HG02759 (cell line): ENCODE measurements around the gene RND2.
A peak's percentile ranks its signal among the peaks of the same experiment; 100 is the strongest.

Experiments
- ATAC-seq: cut with Tn5 transposase; IDR thresholded peaks from one replicate; pipeline ENCODE4 v1.9.1; 2021; ENCODE audit warnings: mild to moderate bottlenecking, moderate library complexity; ENCODE audit not compliant: unreplicated experiment

Gene RND2

DNA sequence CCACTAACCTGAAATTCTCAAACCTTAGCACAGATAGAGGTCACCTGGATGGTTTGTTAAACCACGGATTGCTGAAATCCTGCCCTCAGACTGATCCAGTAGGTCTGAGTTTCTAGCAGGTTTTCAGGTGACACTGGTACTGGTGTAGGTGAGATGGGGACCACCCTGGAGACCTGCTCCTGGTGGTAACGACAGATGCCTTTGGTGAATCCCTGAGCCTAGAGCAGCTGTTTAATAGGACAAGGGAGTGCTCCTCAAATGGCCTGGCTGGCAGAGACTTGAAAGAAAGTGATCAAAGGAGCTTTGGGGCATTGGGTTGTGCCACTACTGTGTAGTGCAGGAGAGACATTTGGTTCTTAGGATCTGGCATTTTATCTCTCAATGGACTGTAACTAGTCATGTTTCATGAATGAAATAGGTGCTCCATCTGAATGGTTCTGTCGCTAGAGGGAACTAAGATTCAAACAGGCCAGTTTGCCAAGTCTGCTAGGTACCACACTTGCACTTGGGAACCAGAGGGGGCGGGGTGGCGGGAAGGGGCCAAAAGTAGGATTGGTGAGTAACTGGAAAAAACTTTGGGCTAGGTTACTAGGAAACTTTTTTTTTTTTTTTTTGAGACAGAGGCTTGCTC, 21.4 kb upstream of the RND2 start:
- ATAC-seq, result no peak

DNA sequence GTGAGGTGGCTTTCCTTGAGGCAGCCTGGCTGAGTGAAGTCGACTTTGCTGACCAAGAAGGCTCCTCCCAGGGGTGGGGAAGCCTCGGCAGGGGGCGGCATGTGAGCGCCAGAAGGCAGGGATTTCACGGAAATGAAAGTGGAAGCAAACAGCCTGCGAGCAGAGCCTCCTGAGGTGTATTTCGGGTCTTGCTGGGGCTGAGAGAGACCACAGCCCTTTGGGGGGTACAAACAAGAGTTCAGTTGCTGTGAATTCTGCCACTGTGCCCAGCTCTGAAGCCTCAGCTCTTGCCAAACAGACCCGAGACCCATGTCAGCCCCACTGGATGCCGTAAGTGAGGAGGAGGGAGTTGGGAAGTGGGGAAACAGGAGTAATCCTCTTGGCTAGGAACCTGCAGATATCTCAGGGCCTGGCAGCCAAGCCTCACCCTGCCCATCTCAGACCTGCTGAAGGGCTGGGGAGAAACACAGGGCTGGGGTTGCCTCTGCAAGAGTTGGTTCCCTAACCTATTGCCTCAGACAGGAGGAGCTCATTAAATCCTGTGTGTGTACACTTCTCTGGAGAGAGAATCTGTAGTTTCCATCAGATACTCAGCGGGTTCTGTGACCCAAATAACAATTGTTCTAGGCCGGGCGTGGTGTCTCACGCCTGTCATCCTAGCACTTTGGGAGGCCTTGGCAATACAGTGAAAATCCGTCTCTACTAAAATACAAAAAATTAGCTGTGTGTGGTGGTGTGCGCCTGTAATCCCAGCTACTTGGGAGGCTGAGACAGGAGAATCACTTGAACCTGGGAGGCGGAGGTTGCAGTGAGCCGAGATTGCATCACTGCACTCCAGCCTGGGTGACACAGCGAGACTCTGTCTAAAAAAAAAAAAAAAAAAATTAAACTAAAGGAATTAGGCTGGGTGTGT, 18.1 kb upstream of the RND2 start, which contains the start of gene IFI35:
TSS of gene IFI35 (plus strand) at position 146 of the 913 bp plus-strand sequence. CDS start at position 310, 164 bp downstream.
- peak; percentile 85 for ATAC-seq

DNA sequence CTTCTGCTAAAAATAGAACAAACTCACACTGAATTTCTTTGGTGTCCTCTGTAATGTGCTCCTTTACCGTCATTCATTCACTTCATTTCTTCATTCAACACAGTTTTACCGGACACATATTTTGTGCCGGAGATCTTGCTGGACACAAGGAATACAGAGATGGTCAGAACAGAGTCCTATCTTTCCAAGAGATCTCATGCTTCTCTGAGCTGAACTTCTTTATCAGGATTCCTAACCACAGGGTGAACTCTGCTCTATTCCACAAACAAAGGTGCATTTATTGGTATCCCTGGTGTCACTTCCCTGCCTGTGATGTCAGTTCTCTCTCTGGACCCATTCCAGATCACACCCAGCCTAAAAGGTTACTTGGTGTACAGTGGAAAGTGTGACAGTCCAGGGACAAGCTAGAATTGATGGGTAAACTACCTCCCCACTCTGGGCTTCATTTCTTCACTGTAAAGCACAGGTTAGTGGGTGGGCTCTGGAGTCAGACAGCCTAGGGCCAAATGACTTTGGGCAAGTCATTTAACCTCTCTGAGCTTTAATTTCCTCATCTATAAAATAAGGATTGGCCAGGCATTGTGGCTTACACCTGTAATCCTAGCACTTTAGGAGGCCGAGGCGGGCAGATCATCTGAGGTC, 14.2 kb upstream of the RND2 start:
- ATAC-seq, result no peak

DNA sequence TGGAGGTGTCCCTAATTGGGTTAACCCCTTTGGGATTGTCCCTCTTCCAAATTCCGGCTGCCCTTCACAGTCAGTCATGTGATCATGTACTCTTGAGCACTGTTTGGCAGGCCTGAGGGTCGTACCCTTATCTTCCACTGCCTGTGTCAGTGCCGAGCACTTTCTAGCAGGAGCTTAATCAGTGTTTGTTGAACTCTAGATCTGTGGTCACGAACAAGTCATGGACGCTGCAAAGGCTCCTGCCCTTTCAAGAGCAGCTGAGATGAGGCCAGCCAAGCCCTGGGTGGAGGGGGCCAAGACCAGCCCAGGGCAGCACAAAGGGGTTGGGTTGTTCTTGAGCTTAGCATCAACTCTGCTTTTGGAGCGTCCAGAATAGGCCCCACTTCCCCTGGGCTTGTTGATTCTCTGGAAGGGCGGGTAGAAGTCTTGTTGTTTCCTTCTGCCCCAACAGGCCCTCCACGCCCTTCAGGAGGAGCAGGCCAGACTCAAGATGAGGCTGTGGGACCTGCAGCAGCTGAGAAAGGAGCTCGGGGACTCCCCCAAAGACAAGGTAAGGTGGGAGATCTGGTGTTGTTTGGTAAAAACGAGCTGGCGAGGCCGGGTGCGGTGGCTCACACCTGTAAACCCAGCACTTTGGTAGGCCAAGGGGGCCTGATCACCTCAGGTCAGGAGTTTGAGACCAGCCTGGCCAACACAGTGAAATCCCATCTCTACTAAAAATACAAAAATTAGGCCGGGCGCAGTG, 13.1 kb upstream of the RND2 start:
- no peak for ATAC-seq

DNA sequence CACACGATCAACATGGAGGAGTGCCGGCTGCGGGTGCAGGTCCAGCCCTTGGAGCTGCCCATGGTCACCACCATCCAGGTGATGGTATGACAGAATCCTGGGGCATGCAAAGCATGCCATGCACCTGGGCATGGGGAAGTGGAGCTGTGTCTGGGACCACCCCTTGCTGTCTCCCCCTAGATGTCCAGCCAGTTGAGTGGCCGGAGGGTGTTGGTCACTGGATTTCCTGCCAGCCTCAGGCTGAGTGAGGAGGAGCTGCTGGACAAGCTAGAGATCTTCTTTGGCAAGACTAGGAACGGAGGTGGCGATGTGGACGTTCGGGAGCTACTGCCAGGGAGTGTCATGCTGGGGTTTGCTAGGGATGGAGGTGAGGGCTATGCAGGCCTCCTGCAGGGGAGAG, 11.7 kb upstream of the RND2 start:
- ATAC-seq, result no peak

DNA sequence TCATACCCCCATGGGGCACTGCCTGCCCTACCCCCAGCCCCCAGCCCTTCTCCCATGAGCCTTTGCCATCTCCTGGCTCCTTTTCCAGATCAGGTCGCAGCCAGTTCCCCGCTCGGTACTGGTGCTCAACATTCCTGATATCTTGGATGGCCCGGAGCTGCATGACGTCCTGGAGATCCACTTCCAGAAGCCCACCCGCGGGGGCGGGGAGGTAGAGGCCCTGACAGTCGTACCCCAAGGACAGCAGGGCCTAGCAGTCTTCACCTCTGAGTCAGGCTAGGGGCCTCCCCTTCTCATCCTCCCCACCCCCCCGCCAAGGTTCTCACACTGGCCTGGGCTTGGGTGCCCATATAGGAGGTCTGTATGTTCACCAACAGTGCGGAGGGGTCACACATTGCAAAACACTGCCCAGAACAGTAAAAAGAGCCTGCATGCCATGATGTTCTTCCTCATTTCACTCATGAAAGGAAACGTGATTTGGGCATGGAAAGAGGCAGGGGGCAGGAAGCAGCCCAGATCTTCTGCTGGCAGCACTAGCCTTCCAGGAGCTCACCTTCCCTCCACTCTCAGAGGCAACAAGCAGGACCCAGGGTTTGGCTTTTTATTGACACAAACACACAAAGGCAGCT, 10.9 kb upstream of the RND2 start:
- no peak for ATAC-seq

DNA sequence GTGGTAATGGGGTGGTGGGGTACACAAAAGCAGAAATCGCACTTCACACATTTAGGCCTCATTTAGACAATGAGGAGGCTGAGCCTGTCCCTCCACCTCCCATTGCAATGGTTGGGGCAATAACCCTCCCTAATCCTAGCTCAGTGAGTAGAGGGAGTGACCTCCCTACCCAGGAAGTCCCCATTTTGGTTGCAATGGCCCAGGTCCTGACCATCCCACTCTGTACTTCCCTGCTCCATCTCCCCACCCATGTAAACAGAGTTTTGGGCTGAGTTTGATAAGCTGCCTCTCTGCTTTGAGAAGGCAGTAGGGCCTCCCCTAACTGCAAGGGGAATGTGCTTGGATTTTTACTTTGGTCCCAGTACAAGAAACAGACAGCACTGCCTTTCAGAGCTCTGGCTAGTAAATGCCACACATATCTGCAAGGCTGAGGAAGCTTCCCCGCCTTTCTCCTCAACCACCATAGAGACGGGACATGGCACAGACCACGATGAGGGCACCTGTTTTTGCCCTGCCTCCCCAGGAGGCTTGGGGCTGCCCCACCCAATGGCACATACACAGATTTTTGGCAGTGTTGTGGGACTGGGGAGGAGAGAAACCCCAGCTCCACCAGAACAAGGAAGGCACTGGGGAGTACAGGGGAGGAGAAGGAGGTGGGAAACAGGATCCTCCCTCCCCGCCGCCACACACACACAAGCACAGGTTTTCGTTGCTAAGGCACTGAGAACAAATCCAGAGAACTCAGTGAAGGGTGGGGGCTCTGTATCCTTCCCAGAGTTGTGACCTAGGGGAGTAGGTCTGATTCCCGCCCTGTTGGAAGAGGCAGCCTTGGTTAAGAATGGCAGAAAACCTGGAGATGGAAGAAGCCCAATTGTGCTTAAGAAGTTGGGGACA, 10.1 kb upstream of the RND2 start:
- ATAC-seq, result no peak

DNA sequence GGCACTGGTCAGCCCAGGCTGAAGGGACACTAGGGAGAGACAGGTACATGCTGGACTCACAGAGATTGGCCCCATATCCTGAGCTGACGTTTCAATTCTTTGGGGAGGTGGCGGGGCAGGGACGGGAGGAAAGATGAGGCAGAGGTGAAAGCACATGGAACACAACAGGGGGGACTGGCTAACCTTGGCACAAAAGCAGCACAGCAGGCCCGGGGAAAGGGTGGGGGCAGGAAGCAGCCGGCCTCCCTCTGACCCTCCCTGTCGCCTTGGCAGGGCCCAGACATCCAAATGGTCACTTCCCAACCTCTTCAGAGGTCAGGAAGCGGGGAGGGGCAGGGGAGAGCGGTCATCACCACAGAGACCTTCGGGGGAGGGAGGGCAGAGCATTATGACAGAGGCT, 9.5 kb upstream of the RND2 start:
- no peak for ATAC-seq

DNA sequence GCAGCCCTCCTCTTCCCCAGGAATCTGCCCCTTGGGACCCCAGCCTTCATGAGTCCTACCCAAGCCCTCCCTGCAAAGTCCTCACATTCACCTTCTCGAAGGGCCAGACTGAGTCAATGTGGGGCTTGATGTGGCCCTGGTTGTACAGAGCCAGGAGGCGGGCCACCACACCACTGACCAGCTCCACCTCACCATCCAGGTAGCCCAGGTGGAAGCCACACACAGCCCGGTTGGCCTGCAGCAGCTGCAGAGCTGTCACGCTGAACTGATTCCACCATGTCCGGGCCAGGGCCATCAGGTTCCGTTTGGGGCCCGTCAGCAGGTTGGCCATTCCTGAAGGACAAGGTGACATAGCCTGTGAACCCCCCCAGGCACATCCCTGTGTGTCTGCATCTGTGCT, 8.8 kb upstream of the RND2 start:
- ATAC-seq, result no peak

DNA sequence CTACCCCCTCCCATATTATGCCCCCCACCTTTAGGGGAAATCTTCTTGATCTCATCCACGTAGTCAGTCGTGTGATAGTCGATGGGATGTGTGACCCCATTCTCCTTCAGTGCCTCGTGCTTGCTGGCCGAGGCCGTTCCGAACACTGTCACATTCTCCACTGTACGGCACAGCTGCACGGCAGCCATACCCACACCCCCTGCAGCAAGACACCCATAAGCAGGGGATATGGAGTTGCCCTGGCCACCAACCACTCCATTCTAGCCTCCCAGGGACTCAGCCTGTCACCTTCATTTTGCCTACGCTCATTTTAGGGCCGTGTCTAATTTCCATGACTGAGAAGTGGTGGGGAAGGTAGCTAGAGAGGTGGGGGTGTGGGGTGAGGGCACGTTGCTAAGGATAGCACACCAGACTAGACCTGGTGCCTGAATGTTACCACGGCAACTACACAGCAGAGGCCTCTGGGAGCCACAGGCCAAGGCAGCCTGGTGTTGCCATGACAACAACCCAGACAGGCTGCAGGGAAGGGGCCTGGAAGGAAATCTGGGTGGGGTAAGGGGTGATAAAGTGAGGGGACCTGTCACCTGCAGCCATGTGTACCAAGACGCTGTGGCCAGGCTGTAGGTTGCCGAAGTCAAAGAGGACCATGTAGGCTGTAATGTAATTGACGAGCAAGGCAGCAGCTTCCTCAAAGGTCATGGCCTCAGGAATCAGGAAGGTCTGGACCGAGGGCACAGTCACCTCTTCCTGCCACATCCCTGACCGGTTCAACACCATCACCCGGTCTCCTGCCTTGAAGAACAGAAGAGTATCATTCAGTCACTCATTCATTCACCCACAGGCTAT, 6.8 kb upstream of the RND2 start:
- no peak for ATAC-seq

DNA sequence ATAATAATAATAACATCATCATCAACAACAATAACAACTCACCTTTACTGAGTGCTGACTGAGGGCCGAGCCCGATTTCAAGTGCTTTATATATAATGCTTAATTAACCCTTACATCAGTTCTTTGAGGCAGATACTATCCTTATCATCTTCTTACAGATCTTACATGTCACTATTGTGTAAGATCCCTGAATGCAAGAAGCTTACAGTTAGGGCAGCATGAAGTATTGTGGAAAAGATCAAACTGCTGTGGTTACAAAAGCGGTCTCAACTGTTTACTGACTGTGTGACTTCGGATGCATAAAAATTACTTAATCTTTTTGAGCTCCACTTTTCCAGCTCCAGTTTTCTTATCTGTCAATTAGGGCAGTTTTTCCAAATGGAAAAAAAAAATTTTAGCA, 6.1 kb upstream of the RND2 start:
- ATAC-seq, result no peak

DNA sequence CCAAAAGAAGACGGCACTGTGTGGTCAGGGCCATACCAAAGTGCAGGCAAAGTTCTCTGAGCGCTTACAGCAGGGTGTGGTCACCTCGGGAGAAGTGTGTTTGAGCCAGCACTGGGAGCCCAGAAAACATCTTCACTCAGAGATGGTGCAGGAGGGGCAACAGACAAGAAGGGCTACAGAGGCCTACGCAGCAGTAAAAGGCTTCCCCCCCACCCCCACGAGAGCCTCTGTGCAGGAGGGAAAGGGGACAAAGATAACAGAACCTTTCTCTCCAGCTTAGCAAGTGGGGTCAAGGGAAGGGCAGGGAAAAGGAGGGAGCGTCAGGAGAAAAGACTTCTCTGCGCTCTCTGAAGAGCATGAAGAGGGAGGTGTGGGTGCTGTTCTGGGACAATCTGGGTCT, 5.6 kb upstream of the RND2 start:
- ATAC-seq, result no peak

DNA sequence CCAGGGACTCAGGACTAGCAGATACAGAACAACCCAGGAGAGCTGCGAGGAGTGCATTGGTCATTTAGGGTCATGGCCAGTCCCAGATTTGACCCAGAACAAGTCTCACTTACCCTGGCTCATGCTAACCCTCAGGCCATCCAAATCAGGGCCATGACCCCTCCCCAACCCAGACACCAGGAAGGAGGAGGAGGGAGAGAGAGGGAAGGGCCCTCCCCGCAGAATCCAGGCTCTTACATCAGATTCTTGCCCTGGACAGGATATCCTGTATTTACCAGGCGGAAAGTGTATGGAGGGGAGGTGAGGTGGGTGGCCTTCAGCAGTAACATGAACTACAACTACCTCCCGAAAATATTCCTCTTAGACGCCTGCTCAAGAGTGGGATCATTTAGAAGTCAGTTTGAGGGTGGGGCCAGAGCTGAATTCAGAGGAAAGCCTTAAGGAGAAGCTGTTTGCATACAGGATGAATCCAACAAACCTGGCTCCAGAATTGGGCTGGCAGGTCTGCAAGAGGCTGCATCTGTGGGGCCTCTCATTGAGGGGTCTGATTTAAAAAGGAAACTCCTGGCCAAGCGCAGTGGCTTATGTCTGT, 4.9 kb upstream of the RND2 start:
- no peak for ATAC-seq

DNA sequence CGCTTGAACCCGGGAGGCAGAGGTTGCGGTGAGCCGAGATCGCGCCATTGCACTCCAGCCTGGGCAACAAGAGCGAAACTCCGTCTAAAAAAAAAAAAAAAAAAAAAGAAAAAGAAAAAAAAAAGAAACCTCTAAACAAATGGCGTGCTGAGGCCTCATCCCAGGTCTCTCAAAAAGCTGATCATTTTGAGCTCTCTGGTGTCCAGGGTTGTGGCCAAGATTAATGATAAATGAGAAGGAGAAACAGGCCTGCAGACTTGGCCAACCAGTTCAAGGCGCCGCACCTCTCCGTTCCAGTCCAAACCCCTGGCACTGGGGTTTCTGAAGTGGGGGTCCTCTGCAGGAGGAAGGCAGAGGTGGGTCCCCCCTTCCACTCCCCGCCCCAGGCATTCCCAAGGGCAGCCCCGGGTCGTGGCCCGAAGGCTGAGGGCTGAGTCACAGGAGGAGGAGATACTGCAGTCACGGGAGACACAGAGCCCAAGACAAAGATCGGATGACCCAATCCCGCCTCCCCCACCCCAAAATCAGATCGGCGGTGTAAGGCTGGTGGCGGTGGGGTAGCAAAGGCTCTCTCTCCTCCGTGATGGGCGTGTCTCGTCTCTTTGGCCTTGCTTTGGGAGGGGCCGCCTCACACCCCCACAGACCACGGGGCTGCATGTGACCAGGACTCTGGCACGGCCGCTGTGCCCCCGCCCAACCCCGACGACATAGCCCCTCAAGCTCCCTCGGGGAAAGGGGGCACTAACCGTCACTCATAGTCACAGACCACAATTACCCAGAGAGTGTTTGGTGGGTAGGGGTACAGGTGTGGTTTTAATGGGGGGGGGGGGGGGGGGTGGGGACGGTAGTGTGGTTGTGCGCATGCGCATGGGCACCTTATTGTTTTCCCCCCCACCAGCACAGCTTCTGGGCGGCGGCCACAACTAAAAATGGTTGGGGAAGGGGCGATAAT, 4.0 kb upstream of the RND2 start:
- no peak for ATAC-seq

DNA sequence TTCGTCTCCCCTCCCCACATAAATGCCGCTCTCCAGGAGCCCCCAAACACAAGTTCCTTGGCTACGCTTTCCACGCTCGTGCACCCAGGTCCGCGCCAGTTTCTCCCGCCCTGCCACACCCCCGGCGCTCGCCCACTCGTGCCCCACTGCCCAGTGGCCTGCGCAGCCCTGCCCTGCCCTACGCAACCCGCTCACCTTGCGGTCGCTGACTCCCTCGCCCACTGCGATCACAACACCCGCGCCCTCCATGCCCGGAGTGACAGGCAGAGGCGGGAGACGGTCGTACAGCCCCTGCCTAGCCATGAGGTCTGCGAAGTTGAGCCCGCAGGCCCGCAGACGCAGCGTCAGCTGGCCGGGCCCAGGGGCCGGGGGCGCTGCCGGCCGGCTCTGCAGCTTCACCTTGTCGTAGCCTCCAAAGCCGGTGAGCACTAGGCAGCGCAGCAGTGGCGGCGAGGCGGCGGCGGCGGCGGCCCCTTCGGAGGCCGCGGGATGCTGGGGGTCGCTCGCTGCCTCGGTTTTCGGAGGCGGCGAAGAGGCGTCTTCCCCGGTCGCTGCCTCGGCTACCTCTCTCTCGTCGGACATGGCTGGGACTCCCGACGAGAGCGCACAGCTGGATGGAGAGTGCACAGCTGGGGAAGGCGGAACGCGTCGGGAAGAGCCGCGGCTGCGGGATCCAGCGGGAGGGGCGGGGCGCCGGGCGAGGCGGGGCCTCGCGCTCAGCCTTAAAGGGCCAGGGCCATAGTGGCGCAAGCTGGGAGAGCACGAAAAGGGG, 3.1 kb upstream of the RND2 start, which contains the start of gene VAT1:
TSS of gene VAT1 (minus strand) at position 645 of the 772 bp plus-strand sequence. CDS start at position 582, 63 bp downstream.
- no peak for ATAC-seq

DNA sequence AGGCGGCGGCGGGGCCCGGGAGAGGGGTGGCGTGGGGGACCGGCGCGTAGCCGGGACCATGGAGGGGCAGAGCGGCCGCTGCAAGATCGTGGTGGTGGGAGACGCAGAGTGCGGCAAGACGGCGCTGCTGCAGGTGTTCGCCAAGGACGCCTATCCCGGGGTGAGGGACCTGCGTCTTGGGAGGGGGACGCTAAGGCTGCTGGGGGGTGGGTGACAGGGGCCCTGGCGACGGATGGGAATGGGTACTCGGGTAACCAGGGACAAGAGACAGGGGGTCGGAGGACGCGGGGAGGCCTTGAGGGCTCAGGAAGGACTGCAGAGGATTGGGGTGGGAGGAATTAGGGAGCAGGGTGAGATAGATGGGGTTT, 243 bp downstream of the RND2 start:
- no peak for ATAC-seq
